GM12875 (cell line): ENCODE measurements around the gene DNASE2.

Source experiments
- H3K4me3 ChIP-seq: one replicate; pipeline ENCODE4 v1.5.1; 2011; ENCODE audit warnings: low read depth, low read length, control low read depth
- CTCF ChIP-seq: IDR thresholded peaks from 2 replicates; pipeline ENCODE4 v1.5.1; 2011; ENCODE audit warnings: low read depth, mild to moderate bottlenecking, control low read depth, inconsistent platforms, low read length, moderate library complexity, borderline replicate concordance; ENCODE audit not compliant: insufficient read depth

The DNASE2 gene

GRCh38 chr19:12875086-12875485 lies 6.2 kb downstream of the DNASE2 start:
- no peak overlapping the region for H3K4me3 ChIP-seq
- no peak for TF ChIP-seq CTCF

GRCh38 chr19:12873891-12874745 lies 7.1 kb downstream of the DNASE2 start:
- no peak overlapping the region for H3K4me3 ChIP-seq
- TF ChIP-seq CTCF, result no peak

GRCh38 chr19:12872941-12873890 lies 8.0 kb downstream of the DNASE2 start:
- H3K4me3 ChIP-seq, result no peak overlapping the region
- no peak for TF ChIP-seq CTCF

GRCh38 chr19:12872255-12872654 lies 9.0 kb downstream of the DNASE2 start:
- TF ChIP-seq CTCF, result no peak

GRCh38 chr19:12871681-12872080 lies 9.6 kb downstream of the DNASE2 start:
- H3K4me3 ChIP-seq, result no peak overlapping the region
- no peak for TF ChIP-seq CTCF

More at GRCh38 chr19:12872255-12872654, 9.0 kb downstream of the DNASE2 start:
- H3K4me3 ChIP-seq, result no peak overlapping the region

- H3K4me3 ChIP-seq, result no peak overlapping the region
- no peak for TF ChIP-seq CTCF
Observed at GRCh38 chr19:12868540-12869112, 12.6 kb downstream of the DNASE2 start.
